GM10248 (cell line): Measurements from ENCODE around the gene GPR45.

Source experiments
- CTCF ChIA-PET: fragments of 300-600 bp; sonication (Branson Sonifier 250); formaldehyde crosslinking; extraction: SDS; loops from one replicate; lab custom pipeline; 2021; ENCODE audit warnings: antibody characterized with exemption; lab: Yijun Ruan, JAX
- POLR2A ChIA-PET: fragments of 350-650 bp; sonication (Branson Sonifier 250); formaldehyde crosslinking; extraction: SDS; loops from one replicate; lab custom pipeline; 2020; ENCODE audit warnings: antibody characterized with exemption; lab: Yijun Ruan, JAX
- DNase-seq: peaks from one replicate; pipeline ENCODE4 v3.0.0; 2012; ENCODE audit errors: extremely low spot score
- CTCF ChIP-seq: IDR thresholded peaks from 2 replicates; pipeline ENCODE4 v1.5.1; 2012; ENCODE audit warnings: mild to moderate bottlenecking, low read depth; ENCODE audit errors: extremely low read depth, missing control alignments, control extremely low read depth

GPR45 gene

GRCh38 chr2:105241443-105241842 lies at the start of gene GPR45:
TSS of gene GPR45 (plus strand) at chr2:105241743. CDS start at chr2:105241859, 116 bp downstream.
- no peak for TF ChIP-seq CTCF
- POLR2A ChIA-PET: no interaction called here
- CTCF ChIA-PET: interaction anchor here (0.5 to 18.6 kb wide), 5 partner anchors 11 to 143 kb away, joined by 3 to 492 read pairs (median 6); no protein-coding TSS in a partner anchor
- DNase-seq: no peak

GRCh38 chr2:105194022-105194675 lies 47.4 kb upstream of the GPR45 start:
- ChIA-PET POLR2A (no interaction called here), CTCF (no interaction called here)
- TF ChIP-seq CTCF: no peak
- no peak for DNase-seq

GRCh38 chr2:105196651-105197050 lies 44.9 kb upstream of the GPR45 start:
- no peak for TF ChIP-seq CTCF
- CTCF ChIA-PET: interaction anchor here (1.5 to 1.7 kb wide), 2 partner anchors 25 to 41 kb away, joined by 3 to 4 read pairs; no protein-coding TSS in a partner anchor
- DNase-seq: no peak
- POLR2A ChIA-PET: no interaction called here

GRCh38 chr2:105215586-105216192 lies 25.9 kb upstream of the GPR45 start:
- ChIA-PET CTCF (no interaction called here), POLR2A (no interaction called here)
- no peak for DNase-seq
- no peak for TF ChIP-seq CTCF

GRCh38 chr2:105220604-105221003 lies 20.9 kb upstream of the GPR45 start:
- no peak for TF ChIP-seq CTCF
- POLR2A ChIA-PET: no interaction called here
- CTCF ChIA-PET: no interaction called here
- DNase-seq: no peak

- DNase-seq: no peak
- ChIA-PET POLR2A (no interaction called here), CTCF (interaction anchor here (1.5 to 1.7 kb wide), 2 partner anchors 14 to 110 kb away, joined by 4 to 6 read pairs; no protein-coding TSS in a partner anchor)
- TF ChIP-seq CTCF: no peak
Measured at GRCh38 chr2:105224444-105224843, 17.1 kb upstream of the GPR45 start.
